Activated CD4-positive, CD25-positive, alpha-beta regulatory T cell treated with anti-CD3 and anti-CD28 coated beads, Interleukin-2, amount 50 U/mL, for 72 hours (primary cell): ENCODE measurements around the gene HOXA10.

ENCODE experiments used
- DNase-seq: peaks from one replicate; pipeline ENCODE4 v3.0.0; 2021

HOXA10 gene

GRCh38 chr7:27143023-27143949, 30.8 kb downstream of the HOXA10 start, which contains the start of gene HOXA5:
HOXA5 (minus strand) TSS chr7:27143681; CDS start chr7:27143607, 74 bp downstream.
- no peak for DNase-seq

GRCh38 chr7:27142580-27143022, 31.5 kb downstream of the HOXA10 start:
- no peak for DNase-seq

GRCh38 chr7:27141923-27142579, 32.1 kb downstream of the HOXA10 start:
- DNase-seq = no peak

- no peak for DNase-seq
Observed at GRCh38 chr7:27141137-27141922, 32.8 kb downstream of the HOXA10 start.

GRCh38 chr7:27140126-27140857, 33.8 kb downstream of the HOXA10 start:
- no peak for DNase-seq

GRCh38 chr7:27139334-27140125, 34.6 kb downstream of the HOXA10 start:
- no peak for DNase-seq

- DNase-seq = no peak
Observed at GRCh38 chr7:27138985-27139333, 35.2 kb downstream of the HOXA10 start.

GRCh38 chr7:27138472-27138871, 35.6 kb downstream of the HOXA10 start:
- no peak for DNase-seq

- DNase-seq = no peak
Observed at GRCh38 chr7:27137640-27138315, 36.3 kb downstream of the HOXA10 start.

GRCh38 chr7:27134392-27134791, 39.7 kb downstream of the HOXA10 start:
- DNase-seq = no peak

- no peak for DNase-seq
Observed at GRCh38 chr7:27133409-27134231, 40.5 kb downstream of the HOXA10 start.

GRCh38 chr7:27132978-27133377, 41.1 kb downstream of the HOXA10 start:
- no peak for DNase-seq

GRCh38 chr7:27132214-27132613, 41.9 kb downstream of the HOXA10 start:
- DNase-seq = no peak

- DNase-seq = no peak
Observed at GRCh38 chr7:27131390-27131819, 42.7 kb downstream of the HOXA10 start.

- peak; percentile 87 for DNase-seq
Observed at GRCh38 chr7:27130540-27131389, 43.4 kb downstream of the HOXA10 start, which contains the start of gene HOXA4. HOXA4 (minus strand) TSS chr7:27130757; CDS start chr7:27130733, 24 bp downstream.

GRCh38 chr7:27129729-27130539, 44.2 kb downstream of the HOXA10 start:
- DNase-seq = no peak

- DNase-seq = no peak
Observed at GRCh38 chr7:27128776-27129728, 45.1 kb downstream of the HOXA10 start.
